ENCODE measurements around the gene VWA1.
A peak's percentile ranks its signal among the peaks of the same experiment; 100 is the strongest.
"Not testable (repeated sequence)": the region's sequence is repeated elsewhere in the genome, so short reads cannot be mapped to it uniquely, and the experiment has no call there.

Gene VWA1

GRCh38 chr1:1435911-1436629, 580 bp downstream of the VWA1 start:
- no peak for DNase-seq (ENCODE audit: low read depth, low spot score)

GRCh38 chr1:1436630-1437032, 1.1 kb downstream of the VWA1 start:
- DNase-seq (ENCODE audit: low read depth, low spot score) = no peak

- no peak for DNase-seq (ENCODE audit: low read depth, low spot score)
Measured at GRCh38 chr1:1437033-1437903, 1.8 kb downstream of the VWA1 start.

DNA sequence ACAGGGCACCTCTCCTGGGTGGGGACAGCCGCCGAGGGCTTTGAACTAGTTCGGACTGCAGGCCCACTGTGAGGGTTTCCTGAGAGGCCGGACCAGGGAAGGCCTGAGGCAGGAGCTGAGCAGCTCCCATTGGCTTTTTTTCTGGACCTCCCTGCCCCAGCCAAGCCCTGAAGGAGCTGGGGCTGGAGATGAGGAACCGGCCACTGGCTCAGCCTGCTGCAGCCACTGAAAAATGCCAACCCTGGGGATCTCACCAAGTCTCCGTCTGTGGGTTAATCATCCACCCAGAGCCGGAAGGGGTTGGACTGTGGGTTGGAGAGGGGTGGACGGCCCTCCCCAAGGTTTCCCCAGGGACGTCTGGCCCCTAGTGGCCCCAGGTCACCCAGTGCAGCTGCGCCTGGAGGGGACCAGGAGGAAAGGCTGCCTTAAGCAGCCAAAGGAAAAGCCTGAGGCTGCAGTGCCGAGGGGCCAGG, 2.5 kb downstream of the VWA1 start:
- no peak for DNase-seq (ENCODE audit: low read depth, low spot score)

DNA sequence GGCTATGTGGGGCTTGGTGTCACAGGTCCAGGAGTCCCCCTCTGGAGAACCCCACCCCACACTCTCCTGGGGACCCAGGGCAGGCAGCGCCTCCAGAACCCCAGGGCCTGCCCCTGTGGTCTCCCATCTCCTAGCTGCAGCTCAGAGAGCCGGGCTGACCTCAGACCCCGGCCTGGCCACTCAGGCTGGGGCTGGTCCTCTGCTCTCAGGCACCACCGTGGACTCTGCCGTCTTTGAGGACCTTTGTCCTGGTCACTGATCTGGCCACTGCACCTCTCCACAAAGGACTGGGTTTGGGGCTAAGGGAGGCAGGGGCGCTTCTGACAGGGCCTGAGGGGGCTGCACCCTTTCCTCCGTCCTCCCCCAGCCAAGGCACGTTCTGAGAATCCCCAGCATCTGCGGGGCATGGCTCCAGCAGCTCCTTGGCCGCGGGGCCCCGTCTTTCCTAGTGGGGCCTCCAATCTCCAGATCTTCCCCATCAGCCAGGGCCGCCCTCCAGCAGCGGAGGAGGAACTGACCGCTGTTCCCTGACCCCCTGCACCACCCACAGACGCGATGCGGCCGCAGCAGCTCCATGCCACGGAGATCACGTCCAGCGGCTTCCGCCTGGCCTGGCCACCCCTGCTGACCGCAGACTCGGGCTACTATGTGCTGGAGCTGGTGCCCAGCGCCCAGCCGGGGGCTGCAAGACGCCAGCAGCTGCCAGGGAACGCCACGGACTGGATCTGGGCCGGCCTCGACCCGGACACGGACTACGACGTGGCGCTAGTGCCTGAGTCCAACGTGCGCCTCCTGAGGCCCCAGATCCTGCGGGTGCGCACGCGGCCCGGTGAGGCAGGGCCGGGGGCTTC, 3.3 kb downstream of the VWA1 start:
- no peak for DNase-seq (ENCODE audit: low read depth, low spot score)

DNA sequence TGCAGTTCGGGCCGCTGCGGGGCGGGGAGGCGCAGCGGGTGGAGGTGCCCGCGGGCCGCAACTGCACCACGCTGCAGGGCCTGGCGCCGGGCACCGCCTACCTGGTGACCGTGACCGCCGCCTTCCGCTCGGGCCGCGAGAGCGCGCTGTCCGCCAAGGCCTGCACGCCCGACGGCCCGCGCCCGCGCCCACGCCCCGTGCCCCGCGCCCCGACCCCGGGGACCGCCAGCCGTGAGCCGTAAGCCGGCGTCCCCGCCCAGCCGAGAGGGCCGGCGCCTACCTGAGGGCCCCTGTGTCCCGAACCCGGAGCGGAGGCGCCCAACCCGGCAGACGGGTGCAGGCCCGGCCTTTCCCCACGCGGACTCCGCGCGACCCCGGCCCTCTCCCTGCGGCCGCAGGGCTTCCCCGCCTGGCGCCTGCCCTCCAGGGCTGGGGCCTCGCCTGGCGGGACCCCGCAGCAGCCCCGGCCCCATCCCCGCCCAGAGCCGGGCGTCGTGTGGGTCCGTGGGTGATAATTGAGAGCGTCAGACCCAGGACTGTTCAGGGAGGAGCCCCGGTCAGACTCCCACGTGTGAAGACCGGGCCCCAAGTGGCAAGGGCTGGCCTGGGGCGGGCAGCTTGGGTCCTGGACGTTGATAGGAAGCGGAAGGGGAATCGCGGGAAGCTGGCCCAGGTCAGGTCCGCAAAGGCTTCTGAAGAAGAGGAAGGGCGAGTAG, 4.2 kb downstream of the VWA1 start:
- DNase-seq (ENCODE audit: low read depth, low spot score) = no peak

DNA sequence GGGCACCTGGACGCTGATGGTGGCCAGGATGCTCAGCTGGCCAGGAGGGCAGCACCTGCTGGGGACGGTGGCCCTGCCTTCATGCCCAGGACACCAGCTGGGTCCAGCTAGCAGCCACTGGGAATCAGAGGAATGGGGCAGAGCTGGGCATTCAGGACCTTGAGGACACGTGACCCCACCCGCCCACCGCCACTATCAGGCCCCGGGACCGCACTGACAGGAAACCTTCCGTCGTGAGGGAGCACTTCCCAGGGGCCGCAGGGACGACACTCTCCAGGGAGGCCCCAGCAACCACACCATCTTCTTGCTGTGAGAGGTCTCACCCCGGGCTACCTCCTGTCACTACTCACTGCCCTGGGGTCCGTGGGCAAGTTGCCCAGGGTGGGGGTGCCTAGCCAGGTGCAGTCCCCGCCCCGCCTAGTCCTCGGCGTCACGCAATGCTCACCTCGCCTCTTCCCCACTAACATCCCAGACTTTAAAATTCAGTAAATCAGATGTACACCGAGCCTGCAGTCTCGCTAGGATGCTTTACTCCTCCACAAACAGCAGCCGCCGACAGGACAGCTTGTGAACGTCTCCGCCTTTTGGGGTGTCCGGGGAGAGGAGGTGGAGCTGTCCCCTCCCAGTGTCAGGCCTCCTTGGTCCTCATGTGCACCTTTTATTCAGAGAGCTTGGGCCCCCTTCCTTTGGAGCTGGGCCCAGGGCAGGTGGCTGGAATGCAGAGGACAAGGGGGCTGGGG, 4.9 kb downstream of the VWA1 start:
- no peak for DNase-seq (ENCODE audit: low read depth, low spot score)

- DNase-seq (ENCODE audit: low read depth, low spot score) = peak; percentile 68
Measured at GRCh38 chr1:1441002-1441888, 5.8 kb downstream of the VWA1 start.

DNA sequence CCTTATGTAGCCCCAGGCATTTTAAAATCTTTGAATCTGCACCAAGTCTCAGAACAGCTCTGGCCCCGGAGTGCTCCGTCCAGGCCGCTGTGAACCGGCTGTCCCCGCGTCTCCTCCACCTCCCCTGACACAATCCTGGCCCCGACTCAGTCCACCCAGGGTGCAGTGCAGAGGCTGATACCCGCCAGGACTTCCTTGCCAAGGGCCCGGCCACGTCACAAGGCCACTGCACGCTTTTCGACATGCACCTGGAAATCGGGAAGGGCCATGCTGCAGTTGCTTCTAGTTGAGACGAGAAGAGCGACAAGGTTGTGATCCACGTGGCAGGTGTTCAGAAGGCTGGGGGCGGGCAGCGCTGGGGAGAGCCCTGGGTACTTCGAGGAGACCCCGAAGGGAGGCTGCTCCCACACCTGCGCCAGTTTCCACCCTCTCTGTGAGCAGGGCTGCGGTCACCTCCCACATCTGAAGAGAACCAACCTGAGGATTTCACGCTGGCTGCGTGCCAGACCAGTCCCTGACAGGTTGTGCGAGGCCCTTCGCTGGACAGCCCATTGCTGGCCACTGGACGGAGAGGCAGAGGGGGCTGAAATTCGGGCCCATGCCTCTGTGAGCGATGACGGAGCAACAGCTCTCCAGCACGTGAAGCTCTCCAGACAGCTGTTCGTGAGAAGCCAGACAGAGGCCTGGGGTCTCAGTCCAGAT, 6.7 kb downstream of the VWA1 start:
- no peak for DNase-seq (ENCODE audit: low read depth, low spot score)

DNA sequence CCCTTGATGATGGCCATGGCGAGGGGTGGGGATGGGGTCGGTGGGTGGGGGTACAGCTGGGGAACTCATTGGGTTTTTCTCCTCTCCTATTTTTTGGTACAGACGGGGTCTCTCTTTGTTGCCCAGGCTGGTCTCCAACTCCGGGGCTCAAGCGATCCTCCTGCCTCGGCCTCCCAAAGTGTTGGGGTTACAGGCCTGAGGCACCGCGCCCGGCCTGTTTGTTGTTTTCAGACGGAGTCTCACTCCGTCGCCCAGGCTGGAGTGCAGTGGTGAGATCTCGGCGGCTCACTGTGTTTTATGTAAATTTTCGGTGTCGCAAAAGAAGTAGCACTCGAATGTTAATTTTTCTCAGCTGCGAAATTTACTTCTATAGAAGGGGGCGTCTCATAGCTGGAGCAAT, 11.1 kb downstream of the VWA1 start:
- DNase-seq (ENCODE audit: low read depth, low spot score) = not testable (repeated sequence)

GRCh38 chr1:1449099-1449739, 13.7 kb downstream of the VWA1 start, which contains the start of gene ATAD3C:
Gene ATAD3C, plus strand, starts transcription at chr1:1449689. Its CDS starts 995 bp downstream, at chr1:1450684.
- DNase-seq (ENCODE audit: low read depth, low spot score) = no peak

DNA sequence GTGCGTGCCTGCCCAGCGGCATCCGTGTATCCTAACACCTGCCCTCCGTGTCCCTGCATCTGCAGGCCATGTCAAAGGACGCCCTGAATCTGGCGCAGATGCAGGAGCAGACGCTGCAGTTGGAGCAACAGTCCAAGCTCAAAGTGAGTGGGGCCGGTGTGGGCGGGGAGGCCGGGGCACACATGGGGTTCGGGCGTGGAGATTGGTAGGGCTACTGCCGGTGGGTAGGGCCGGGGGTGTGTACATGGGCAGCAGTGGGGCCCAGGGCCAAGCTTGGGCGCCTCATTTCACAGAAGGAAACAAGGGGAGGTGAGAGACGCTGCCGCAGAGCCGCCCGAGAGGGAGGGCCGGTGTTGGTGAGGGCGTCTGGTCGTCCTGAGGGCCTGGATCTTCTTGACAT, 15.1 kb downstream of the VWA1 start:
- not testable (repeated sequence) for DNase-seq (ENCODE audit: low read depth, low spot score)

- no peak for DNase-seq (ENCODE audit: low read depth, low spot score)
Measured at GRCh38 chr1:1451696-1452364, 16.3 kb downstream of the VWA1 start.

GRCh38 chr1:1452365-1452739, 16.9 kb downstream of the VWA1 start:
- DNase-seq (ENCODE audit: low read depth, low spot score) = not testable (repeated sequence)

GRCh38 chr1:1452882-1453281, 17.4 kb downstream of the VWA1 start:
- no peak for DNase-seq (ENCODE audit: low read depth, low spot score)

GRCh38 chr1:1454286-1455056, 19.0 kb downstream of the VWA1 start:
- not testable (repeated sequence) for DNase-seq (ENCODE audit: low read depth, low spot score)

- DNase-seq (ENCODE audit: low read depth, low spot score) = no peak
Measured at GRCh38 chr1:1455366-1455884, 19.9 kb downstream of the VWA1 start.

All from astrocyte of the hippocampus (primary cell).